ENCODE results near the gene ZNF827. TPM values are rescaled to one million over a fixed set of nuclear protein-coding genes. Genes with fewer than 3 reads are reported as not detected.

ZNF827 gene
- total RNA-seq, 1 experiment from 2014 or later = 19.1 TPM

GRCh38 chr4:145907812-145908211 lies 30.8 kb downstream of the ZNF827 start:
- H3K79me2 ChIP-seq (ENCODE audit: insufficient read depth, low read length) = peaks cover 56% of the 10 kb centered on the region
- H3K27me3 ChIP-seq (ENCODE audit: insufficient read depth, low read length) = no peaks in the 10 kb centered on the region
- no peak overlapping the region for H2AFZ ChIP-seq (ENCODE audit: low read depth, low read length, poor library complexity, severe bottlenecking)
- no peak overlapping the region for H3K4me3 ChIP-seq (replicated peaks in 1 of 2; ENCODE audit: low read depth in 1 of 2, low read length in 2 of 2)
- H3K4me1 ChIP-seq (ENCODE audit: control insufficient read depth in 1 of 2, insufficient read depth in 2 of 2, low read length in 2 of 2) = peaks cover 0 to 10% of the 10 kb centered on the region in 2 experiments; a peak in 1 of 4 replicates
- no TSS peak for BruUV-seq (replicated peaks)
- H3K9ac ChIP-seq (ENCODE audit: low read length) = no peak overlapping the region
- TF ChIP-seq TCF7L2 (IDR thresholded peaks at IDR 0.05; ENCODE audit: borderline replicate concordance, extremely low read depth, insufficient read depth, insufficient read length) (no peak), POLR2AphosphoS5 (IDR thresholded peaks at IDR 0.05; ENCODE audit: low read depth, low read length) (no peak), CBX3 (IDR thresholded peaks at IDR 0.05; ENCODE audit: low read depth) (no peak), YY1 (IDR thresholded peaks at IDR 0.05; ENCODE audit: extremely low read depth, insufficient replicate concordance, low read depth, low read length) (no peak), SP1 (IDR thresholded peaks at IDR 0.05; ENCODE audit: low read depth) (no peak), EZH2 (IDR thresholded peaks at IDR 0.05) (no peak)
- intact Hi-C loops (cut with micrococcal nuclease) = no loop called here
- no peak overlapping the region for H3K27ac ChIP-seq (ENCODE audit: low read depth, low read length)
- ChIA-PET CTCF (no interaction called here), POLR2A (no interaction called here), RAD21 (ENCODE audit: low non-redundant PET in 1 of 2, low total read pairs in 2 of 2, uncharacterized antibody in 2 of 2, unreplicated experiment in 2 of 2) (no interaction called here)
- H3K9me2 ChIP-seq (ENCODE audit: insufficient read depth) = no peaks in the 10 kb centered on the region
- H3K4me2 ChIP-seq (ENCODE audit: low read length) = no peak overlapping the region
- no peaks in the 10 kb centered on the region for H3K36me3 ChIP-seq (ENCODE audit: control insufficient read depth in 1 of 2, insufficient read depth in 2 of 2, low read length in 2 of 2)
- H4K20me1 ChIP-seq (ENCODE audit: insufficient read depth) = no peaks in the 10 kb centered on the region
- no peak for ATAC-seq
- no peaks in the 10 kb centered on the region for H3K9me3 ChIP-seq (ENCODE audit: control insufficient read depth in 1 of 2, insufficient read depth in 1 of 2, low read depth in 1 of 2, low read length in 2 of 2)
- DNase-seq (ENCODE audit: low read depth, low spot score) = no peak

GRCh38 chr4:145907390-145907789 lies 31.2 kb downstream of the ZNF827 start:
- intact Hi-C loops (cut with micrococcal nuclease) = no loop called here
- Histone ChIP-seq H3K27me3 (ENCODE audit: insufficient read depth, low read length) (no peaks in the 10 kb centered on the region), H3K4me3 (replicated peaks in 1 of 2; ENCODE audit: low read depth in 1 of 2, low read length in 2 of 2) (no peak overlapping the region), H3K4me1 (ENCODE audit: control insufficient read depth in 1 of 2, insufficient read depth in 2 of 2, low read length in 2 of 2) (peaks cover 0 to 10% of the 10 kb centered on the region in 2 experiments; a peak in 1 of 4 replicates), H3K9me2 (ENCODE audit: insufficient read depth) (no peaks in the 10 kb centered on the region), H3K36me3 (ENCODE audit: control insufficient read depth in 1 of 2, insufficient read depth in 2 of 2, low read length in 2 of 2) (no peaks in the 10 kb centered on the region), H3K9ac (ENCODE audit: low read length) (no peak overlapping the region), H2AFZ (ENCODE audit: low read depth, low read length, poor library complexity, severe bottlenecking) (no peak overlapping the region), H3K27ac (ENCODE audit: low read depth, low read length) (no peak overlapping the region), H3K9me3 (ENCODE audit: control insufficient read depth in 1 of 2, insufficient read depth in 1 of 2, low read depth in 1 of 2, low read length in 2 of 2) (no peaks in the 10 kb centered on the region), H3K79me2 (ENCODE audit: insufficient read depth, low read length) (peaks cover 52% of the 10 kb centered on the region), H4K20me1 (ENCODE audit: insufficient read depth) (no peaks in the 10 kb centered on the region), H3K4me2 (ENCODE audit: low read length) (no peak overlapping the region)
- ChIA-PET POLR2A (no interaction called here), RAD21 (ENCODE audit: low non-redundant PET in 1 of 2, low total read pairs in 2 of 2, uncharacterized antibody in 2 of 2, unreplicated experiment in 2 of 2) (no interaction called here), CTCF (no interaction called here)
- DNase-seq (ENCODE audit: low read depth, low spot score) (no peak), ATAC-seq (no peak)
- BruUV-seq (replicated peaks) = no TSS peak
- TF ChIP-seq SRF (IDR thresholded peaks at IDR 0.05; ENCODE audit: low read depth) (no peak), ATF3 (IDR thresholded peaks at IDR 0.05) (no peak), JUND (IDR thresholded peaks at IDR 0.05) (no peak), ZNF274 (IDR thresholded peaks at IDR 0.05; ENCODE audit: low read depth, low read length) (no peak), RAD21 (IDR thresholded peaks at IDR 0.05; ENCODE audit: low read depth) (no peak)

Data from HCT116 (cell line).